ENCODE data around the gene ASGR1. TPM values are rescaled to one million over a fixed set of nuclear protein-coding genes. Genes with fewer than 3 reads are reported as not detected.

ASGR1 gene
- total RNA-seq, 2 experiments from 2014 or later, result 0.64 to 0.85 TPM

DNA sequence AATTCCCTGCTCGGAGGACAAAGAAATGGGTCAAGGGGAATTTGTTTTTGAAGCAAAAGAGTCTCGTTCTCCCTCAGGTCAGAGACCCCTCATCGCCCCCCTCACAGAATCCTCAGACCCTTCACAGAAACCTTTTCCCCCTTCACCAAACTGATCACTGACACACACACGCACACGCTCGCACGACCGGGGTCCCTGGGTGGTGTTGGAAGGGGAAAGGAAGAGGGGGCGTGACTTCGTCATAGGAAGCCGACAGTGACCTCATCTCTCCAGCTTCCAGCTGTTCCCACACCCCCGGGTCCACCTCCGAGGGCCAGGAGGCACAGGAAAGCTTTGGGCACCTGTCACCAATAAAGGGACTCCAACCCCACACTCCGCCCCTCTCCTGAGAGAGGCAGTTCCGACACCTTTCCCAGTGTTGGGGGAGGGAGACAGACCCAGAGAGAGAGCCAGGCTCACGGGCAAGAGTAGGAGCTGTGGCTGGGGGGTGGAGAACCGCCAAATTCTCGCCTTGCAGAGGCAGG, 1.2 kb downstream of the ASGR1 start:
- Histone ChIP-seq H3K4me1 (ENCODE audit: insufficient read depth, low read length) (peaks cover 30% of the 10 kb centered on the region), H3K27ac (ENCODE audit: low read depth in 1 of 2, low read length in 2 of 2) (no peak overlapping the region), H3K27me3 (ENCODE audit: control insufficient read depth in 1 of 2, insufficient read depth in 2 of 2, low read length in 2 of 2) (peaks cover 8 to 29% of the 10 kb centered on the region in 2 experiments), H3K36me3 (ENCODE audit: insufficient read depth, low read length) (no peaks in the 10 kb centered on the region), H3K4me3 (ENCODE audit: low read length) (peak overlapping the region; percentile 43), H3K9me3 (ENCODE audit: control insufficient read depth in 1 of 2, insufficient read depth in 1 of 2, low read length in 2 of 2) (no peaks in the 10 kb centered on the region)
- Mint-ChIP-seq H3K4me1 (ENCODE audit: low read depth) (peaks cover 14% of the 10 kb centered on the region), H3K36me3 (ENCODE audit: low read depth) (no peaks in the 10 kb centered on the region), H3K9me3 (no peaks in the 10 kb centered on the region), H3K27me3 (no peaks in the 10 kb centered on the region), H3K27ac (no peak overlapping the region), H3K4me3 (peak overlapping the region; percentile 74)
- TF ChIP-seq, protein P1, sequence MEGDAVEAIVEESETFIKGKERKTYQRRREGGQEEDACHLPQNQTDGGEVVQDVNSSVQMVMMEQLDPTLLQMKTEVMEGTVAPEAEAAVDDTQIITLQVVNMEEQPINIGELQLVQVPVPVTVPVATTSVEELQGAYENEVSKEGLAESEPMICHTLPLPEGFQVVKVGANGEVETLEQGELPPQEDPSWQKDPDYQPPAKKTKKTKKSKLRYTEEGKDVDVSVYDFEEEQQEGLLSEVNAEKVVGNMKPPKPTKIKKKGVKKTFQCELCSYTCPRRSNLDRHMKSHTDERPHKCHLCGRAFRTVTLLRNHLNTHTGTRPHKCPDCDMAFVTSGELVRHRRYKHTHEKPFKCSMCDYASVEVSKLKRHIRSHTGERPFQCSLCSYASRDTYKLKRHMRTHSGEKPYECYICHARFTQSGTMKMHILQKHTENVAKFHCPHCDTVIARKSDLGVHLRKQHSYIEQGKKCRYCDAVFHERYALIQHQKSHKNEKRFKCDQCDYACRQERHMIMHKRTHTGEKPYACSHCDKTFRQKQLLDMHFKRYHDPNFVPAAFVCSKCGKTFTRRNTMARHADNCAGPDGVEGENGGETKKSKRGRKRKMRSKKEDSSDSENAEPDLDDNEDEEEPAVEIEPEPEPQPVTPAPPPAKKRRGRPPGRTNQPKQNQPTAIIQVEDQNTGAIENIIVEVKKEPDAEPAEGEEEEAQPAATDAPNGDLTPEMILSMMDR (IDR thresholded peaks at IDR 0.05), result no peak
- no peak for ATAC-seq (ENCODE audit: poor library complexity)
- ChIA-PET POLR2A (interaction anchor here (0.6 to 1.4 kb wide), 4 partner anchors 132 to 509 kb away, joined by 3 to 5 read pairs (median 4); partner anchors contain the start of genes SLC16A13 and TP53), CTCF (interaction anchor here (1.0 to 1.5 kb wide), 17 partner anchors 10 to 158 kb away, joined by 3 to 12 read pairs (median 4); partner anchors contain the start of genes ACAP1, SLC16A11 and SLC16A13)
- intact Hi-C loops (cut with DNase I, micrococcal nuclease), result loop anchor here (1.0 to 2.0 kb wide), 2 partner anchors 126 to 131 kb away; no protein-coding TSS in a partner anchor
- DNase-seq, result peak in 2 of 14 experiments; percentile 22 to 40

- intact Hi-C loops (cut with DNase I, micrococcal nuclease), result loop anchor here (1.0 to 2.0 kb wide), 2 partner anchors 125 to 131 kb away; no protein-coding TSS in a partner anchor
- Histone ChIP-seq H3K36me3 (ENCODE audit: insufficient read depth, low read length) (no peaks in the 10 kb centered on the region), H3K4me3 (ENCODE audit: low read length) (peak overlapping the region; percentile 43), H3K9me3 (ENCODE audit: control insufficient read depth in 1 of 2, insufficient read depth in 1 of 2, low read length in 2 of 2) (no peaks in the 10 kb centered on the region), H3K4me1 (ENCODE audit: insufficient read depth, low read length) (peaks cover 30% of the 10 kb centered on the region), H3K27ac (ENCODE audit: low read depth in 1 of 2, low read length in 2 of 2) (no peak overlapping the region), H3K27me3 (ENCODE audit: control insufficient read depth in 1 of 2, insufficient read depth in 2 of 2, low read length in 2 of 2) (peaks cover 8 to 29% of the 10 kb centered on the region in 2 experiments)
- H3K27me3 Mint-ChIP-seq, result no peaks in the 10 kb centered on the region
- DNase-seq (peak; percentile 47 to 84 (median 56)), ATAC-seq (ENCODE audit: poor library complexity) (peak; percentile 89)
- CTCF ChIA-PET, result interaction anchor here (1.0 to 1.5 kb wide), 17 partner anchors 11 to 159 kb away, joined by 3 to 12 read pairs (median 4); partner anchors contain the start of genes ACAP1, SLC16A11 and SLC16A13
- H3K36me3 Mint-ChIP-seq (ENCODE audit: low read depth), result no peaks in the 10 kb centered on the region
- POLR2A ChIA-PET, result interaction anchor here (0.7 to 1.4 kb wide), 4 partner anchors 8 to 510 kb away, joined by 3 to 5 read pairs (median 4); partner anchors contain the start of genes SLC16A13 and TP53
- peak overlapping the region; percentile 74 for H3K4me3 Mint-ChIP-seq
- H3K27ac Mint-ChIP-seq, result no peak overlapping the region
- no peaks in the 10 kb centered on the region for H3K9me3 Mint-ChIP-seq
- TF ChIP-seq, protein P1 (IDR thresholded peaks at IDR 0.05), result peak; percentile 96
- peaks cover 14% of the 10 kb centered on the region for H3K4me1 Mint-ChIP-seq (ENCODE audit: low read depth)
These were observed 1.8 kb downstream of the ASGR1 start for GRCh38 chr17:7177191-7177953.

GRCh38 chr17:7176841-7177190, 2.4 kb downstream of the ASGR1 start:
- ChIA-PET CTCF (interaction anchor here (1.0 to 1.5 kb wide), 17 partner anchors 11 to 160 kb away, joined by 3 to 12 read pairs (median 4); partner anchors contain the start of genes ACAP1, SLC16A11 and SLC16A13), POLR2A (interaction anchor here (0.7 to 1.4 kb wide), 4 partner anchors 9 to 510 kb away, joined by 3 to 5 read pairs (median 4); partner anchors contain the start of genes SLC16A13 and TP53)
- DNase-seq, result no peak
- TF ChIP-seq, protein P1 (IDR thresholded peaks at IDR 0.05), result no peak
- Histone ChIP-seq H3K36me3 (ENCODE audit: insufficient read depth, low read length) (no peaks in the 10 kb centered on the region), H3K9me3 (ENCODE audit: control insufficient read depth in 1 of 2, insufficient read depth in 1 of 2, low read length in 2 of 2) (no peaks in the 10 kb centered on the region), H3K4me1 (ENCODE audit: insufficient read depth, low read length) (peaks cover 30% of the 10 kb centered on the region), H3K4me3 (ENCODE audit: low read length) (no peak overlapping the region), H3K27me3 (ENCODE audit: control insufficient read depth in 1 of 2, insufficient read depth in 2 of 2, low read length in 2 of 2) (peaks cover 8 to 29% of the 10 kb centered on the region in 2 experiments), H3K27ac (ENCODE audit: low read depth in 1 of 2, low read length in 2 of 2) (no peak overlapping the region)
- H3K27ac Mint-ChIP-seq, result no peak overlapping the region
- ATAC-seq (ENCODE audit: poor library complexity), result no peak
- no peak overlapping the region for H3K4me3 Mint-ChIP-seq
- intact Hi-C loops (cut with DNase I, micrococcal nuclease), result loop anchor here (1.0 to 2.0 kb wide), 2 partner anchors 125 to 130 kb away; no protein-coding TSS in a partner anchor
- no peaks in the 10 kb centered on the region for H3K27me3 Mint-ChIP-seq
- H3K4me1 Mint-ChIP-seq (ENCODE audit: low read depth), result peaks cover 14% of the 10 kb centered on the region
- H3K36me3 Mint-ChIP-seq (ENCODE audit: low read depth), result no peaks in the 10 kb centered on the region
- no peaks in the 10 kb centered on the region for H3K9me3 Mint-ChIP-seq

Measured in CD4-positive, alpha-beta T cell (primary cell).